GM12878 (cell line): ENCODE results near the gene ARFGAP2.

ENCODE experiments used
- GABPA ChIP-seq: IDR thresholded peaks from 2 replicates; pipeline ENCODE4 v1.6.1; 2014; ENCODE audit warnings: antibody characterized with exemption, low read depth, mild to moderate bottlenecking, inconsistent platforms
- MYC ChIP-seq: IDR thresholded peaks from 2 replicates; pipeline ENCODE4 v1.6.1; 2011; ENCODE audit warnings: mild to moderate bottlenecking, low read length, moderate library complexity, inconsistent platforms; ENCODE audit not compliant: insufficient read depth, insufficient replicate concordance, insufficient read length, severe bottlenecking
- SREBF2 ChIP-seq: IDR thresholded peaks from 2 replicates; pipeline ENCODE4 v1.6.1; 2012; ENCODE audit warnings: mild to moderate bottlenecking, low read length
- ZNF207 ChIP-seq: fragments of 450-650 bp; IDR thresholded peaks from 2 replicates; pipeline ENCODE4 v1.6.1; 2014; ENCODE audit warnings: antibody characterized with exemption, mild to moderate bottlenecking, borderline replicate concordance
- TF ChIP-seq, protein P1 (sequence below): IDR thresholded peaks from 2 replicates; pipeline ENCODE4 v1.6.1; 2011; ENCODE audit warnings: mild to moderate bottlenecking, low read depth, low read length, moderate library complexity; ENCODE audit not compliant: insufficient replicate concordance
- TF ChIP-seq, protein P2 (sequence below): IDR thresholded peaks from 2 replicates; pipeline ENCODE4 v1.6.1; 2012; ENCODE audit warnings: low read depth, low read length, improper control_type of control experiment

DNA sequence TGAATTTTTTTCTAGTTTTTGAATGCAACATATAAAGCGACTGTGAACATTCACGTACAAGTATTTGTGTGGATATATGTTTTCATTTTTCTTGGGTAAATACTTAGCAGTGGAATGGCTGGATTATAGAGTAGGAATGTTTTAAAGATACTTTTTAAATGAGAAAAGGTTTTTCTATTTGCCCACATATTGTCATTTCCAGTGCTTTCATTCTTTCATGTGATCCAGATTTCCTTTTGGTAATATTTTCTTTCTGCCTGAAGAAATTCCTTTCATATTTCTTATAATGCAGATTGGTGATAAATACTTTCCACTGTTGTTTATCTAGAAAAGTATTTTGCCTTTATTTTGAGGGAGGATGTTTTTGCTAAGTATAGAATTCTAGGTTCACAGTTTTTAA, 46.0 kb upstream of the ARFGAP2 start:
- no peak for TF ChIP-seq MYC
- TF ChIP-seq, protein P1, sequence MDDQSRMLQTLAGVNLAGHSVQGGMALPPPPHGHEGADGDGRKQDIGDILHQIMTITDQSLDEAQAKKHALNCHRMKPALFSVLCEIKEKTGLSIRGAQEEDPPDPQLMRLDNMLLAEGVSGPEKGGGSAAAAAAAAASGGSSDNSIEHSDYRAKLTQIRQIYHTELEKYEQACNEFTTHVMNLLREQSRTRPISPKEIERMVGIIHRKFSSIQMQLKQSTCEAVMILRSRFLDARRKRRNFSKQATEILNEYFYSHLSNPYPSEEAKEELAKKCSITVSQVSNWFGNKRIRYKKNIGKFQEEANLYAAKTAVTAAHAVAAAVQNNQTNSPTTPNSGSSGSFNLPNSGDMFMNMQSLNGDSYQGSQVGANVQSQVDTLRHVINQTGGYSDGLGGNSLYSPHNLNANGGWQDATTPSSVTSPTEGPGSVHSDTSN, result no peak
- no peak for TF ChIP-seq GABPA
- TF ChIP-seq ZNF207, result no peak
- no peak for TF ChIP-seq SREBF2
- TF ChIP-seq, protein P2, sequence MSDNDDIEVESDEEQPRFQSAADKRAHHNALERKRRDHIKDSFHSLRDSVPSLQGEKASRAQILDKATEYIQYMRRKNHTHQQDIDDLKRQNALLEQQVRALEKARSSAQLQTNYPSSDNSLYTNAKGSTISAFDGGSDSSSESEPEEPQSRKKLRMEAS, result no peak
